H9 (cell line): ENCODE data around the gene PRDM8. TPM values are rescaled to one million over a fixed set of nuclear protein-coding genes. Genes with fewer than 3 reads are reported as not detected.

Experiments
- DNase-seq: peaks from one replicate; pipeline ENCODE4 v3.0.0-alpha.2; 2017
- H2AFZ ChIP-seq: one replicate; pipeline ENCODE4 v1.6.1; 2013; ENCODE audit warnings: mild to moderate bottlenecking, low read length, control low read depth, moderate library complexity
- H2AK5ac ChIP-seq: 2 replicates; pipeline ENCODE4 v1.6.1; 2013; ENCODE audit warnings: low read length, control low read depth, mixed read lengths; ENCODE audit not compliant: insufficient read length
- H2BK120ac ChIP-seq: one replicate; pipeline ENCODE4 v1.6.1; 2013; ENCODE audit warnings: low read depth, mild to moderate bottlenecking, low read length, control low read depth, inconsistent platforms; ENCODE audit not compliant: poor library complexity, severe bottlenecking
- H2BK12ac ChIP-seq: 2 replicates; pipeline ENCODE4 v1.6.1; 2013; ENCODE audit warnings: low read length, control low read depth, mixed read lengths, low read depth; ENCODE audit not compliant: insufficient read length
- H2BK15ac ChIP-seq: 2 replicates; pipeline ENCODE4 v1.6.1; 2013; ENCODE audit warnings: low read depth, low read length, control low read depth
- H2BK20ac ChIP-seq: one replicate; pipeline ENCODE4 v1.6.1; 2013; ENCODE audit warnings: low read depth, mild to moderate bottlenecking, low read length, control low read depth, inconsistent platforms; ENCODE audit not compliant: poor library complexity, severe bottlenecking
- H2BK5ac ChIP-seq: 2 replicates; pipeline ENCODE4 v1.6.1; 2013; ENCODE audit warnings: low read length, control low read depth, mixed read lengths; ENCODE audit not compliant: insufficient read length
- H3K14ac ChIP-seq: 2 replicates; pipeline ENCODE4 v1.6.1; 2013; ENCODE audit warnings: low read length, control low read depth; ENCODE audit not compliant: insufficient read depth
- H3K18ac ChIP-seq: 2 replicates; pipeline ENCODE4 v1.6.1; 2013; ENCODE audit warnings: low read depth, mild to moderate bottlenecking, mixed read lengths, low read length, control low read depth; ENCODE audit not compliant: insufficient read length
- H3K23ac ChIP-seq: 2 replicates; pipeline ENCODE4 v1.6.1; 2013; ENCODE audit warnings: low read length, control low read depth, mixed read lengths, low read depth; ENCODE audit not compliant: insufficient read length
- H3K23me2 ChIP-seq: 2 replicates; pipeline ENCODE4 v1.6.1; 2013; ENCODE audit warnings: low read depth, mild to moderate bottlenecking, mixed read lengths, low read length, control low read depth; ENCODE audit not compliant: insufficient read length, poor library complexity, severe bottlenecking
- H3K27ac ChIP-seq: 2 replicates; pipeline ENCODE4 v1.5.1; 2013; ENCODE audit warnings: low read length, control low read depth, mixed read lengths, low read depth; ENCODE audit not compliant: insufficient read length
- H3K27me3 ChIP-seq: 2 replicates; pipeline ENCODE4 v1.6.1; 2013; ENCODE audit warnings: low read length, control low read depth, inconsistent platforms; ENCODE audit not compliant: insufficient read depth
- H3K4ac ChIP-seq: 2 replicates; pipeline ENCODE4 v1.6.1; 2013; ENCODE audit warnings: low read depth, mild to moderate bottlenecking, control low read depth, inconsistent platforms, low read length, moderate library complexity
- H3K4me1 ChIP-seq: 2 replicates; pipeline ENCODE4 v1.6.1; 2013; ENCODE audit warnings: low read length, control low read depth, inconsistent platforms; ENCODE audit not compliant: insufficient read depth
- H3K4me2 ChIP-seq: 2 replicates; pipeline ENCODE4 v1.6.1; 2013; ENCODE audit warnings: low read length, control low read depth, mixed read lengths; ENCODE audit not compliant: insufficient read length, insufficient read depth
- H3K56ac ChIP-seq: 2 replicates; pipeline ENCODE4 v1.6.1; 2013; ENCODE audit warnings: low read depth, mild to moderate bottlenecking, mixed read lengths, low read length, control low read depth; ENCODE audit not compliant: insufficient read length
- H3K79me1 ChIP-seq: 2 replicates; pipeline ENCODE4 v1.6.1; 2013; ENCODE audit warnings: low read depth, mild to moderate bottlenecking, moderate library complexity, low read length, control low read depth, inconsistent platforms; ENCODE audit not compliant: insufficient read depth, poor library complexity, severe bottlenecking
- H3K79me2 ChIP-seq: 2 replicates; pipeline ENCODE4 v1.6.1; 2013; ENCODE audit warnings: low read length, control low read depth, inconsistent platforms; ENCODE audit not compliant: insufficient read depth
- H3K9ac ChIP-seq: 2 replicates; pipeline ENCODE4 v1.6.1; 2013; ENCODE audit warnings: low read length, control low read depth, mixed read lengths; ENCODE audit not compliant: insufficient read length; ENCODE audit errors: extremely low read depth
- H3K9me3 ChIP-seq: one replicate; pipeline ENCODE4 v1.6.1; 2013; ENCODE audit warnings: low read depth, low read length, inconsistent platforms; ENCODE audit not compliant: control insufficient read depth
- H3T11ph ChIP-seq: one replicate; pipeline ENCODE4 v1.6.1; 2013; ENCODE audit warnings: mild to moderate bottlenecking, low read length, control low read depth, inconsistent platforms
- H4K20me1 ChIP-seq: one replicate; pipeline ENCODE4 v1.6.1; 2013; ENCODE audit not compliant: control insufficient read depth, insufficient read length, insufficient read depth
- H4K5ac ChIP-seq: 2 replicates; pipeline ENCODE4 v1.6.1; 2013; ENCODE audit warnings: low read depth, mild to moderate bottlenecking, mixed read lengths, low read length, control low read depth; ENCODE audit not compliant: insufficient read length
- H4K8ac ChIP-seq: replicated peaks from 2 replicates; pipeline ENCODE4 v1.6.1; 2013; ENCODE audit warnings: low read length, control low read depth, mixed read lengths, low read depth; ENCODE audit not compliant: insufficient read length
- H4K91ac ChIP-seq: 2 replicates; pipeline ENCODE4 v1.6.1; 2013; ENCODE audit warnings: low read depth, mild to moderate bottlenecking, moderate library complexity, mixed read lengths, low read length, control low read depth; ENCODE audit not compliant: insufficient read length
- H3K27ac Mint-ChIP-seq, 3 experiments: 2 replicates in 2 of 3; 3 replicates in 1 of 3; pipeline ENCODE4 v1.8.0; 2020 to 2021; ENCODE audit warnings: mixed read lengths in 3 of 3, mild to moderate bottlenecking in 1 of 3, moderate library complexity in 1 of 3
- H3K27me3 Mint-ChIP-seq: 2 replicates; pipeline ENCODE4 v1.8.0; 2021; ENCODE audit warnings: low read depth, mild to moderate bottlenecking, moderate library complexity, mixed read lengths
- H3K36me3 Mint-ChIP-seq, 3 experiments: 2 replicates in 2 of 3; 3 replicates in 1 of 3; pipeline ENCODE4 v1.8.0; 2020 to 2021; ENCODE audit warnings: low read depth in 3 of 3, mixed read lengths in 3 of 3; ENCODE audit not compliant: insufficient read depth in 1 of 3
- H3K4me1 Mint-ChIP-seq, 2 experiments: 2 replicates each; pipeline ENCODE4 v1.8.0; 2020; ENCODE audit warnings: mixed read lengths in 2 of 2
- H3K4me3 Mint-ChIP-seq, 2 experiments: 2 replicates in 1 of 2; 3 replicates in 1 of 2; pipeline ENCODE4 v1.8.0; 2020 to 2021; ENCODE audit warnings: mild to moderate bottlenecking in 2 of 2, mixed read lengths in 2 of 2, moderate library complexity in 1 of 2
- H3K9me3 Mint-ChIP-seq, 2 experiments: 2 replicates in 1 of 2; 3 replicates in 1 of 2; pipeline ENCODE4 v1.8.0; 2020; ENCODE audit warnings: mild to moderate bottlenecking in 2 of 2, mixed read lengths in 2 of 2, moderate library complexity in 1 of 2
- total RNA-seq: library from RNA; stranded (reverse); gene quantifications from 2 replicates; pipeline ENCODE4 v1.2.1, GENCODE V29; 2021
- TF ChIP-seq, protein P1 (sequence below): fragments of 200-600 bp; sonication (generic); conservative IDR thresholded peaks from 3 replicates; pipeline ENCODE4 v1.8.0; 2021; ENCODE audit warnings: antibody characterized with exemption, mild to moderate bottlenecking

PRDM8 gene
- total RNA-seq, 1 experiment from 2014 or later = not detected

DNA sequence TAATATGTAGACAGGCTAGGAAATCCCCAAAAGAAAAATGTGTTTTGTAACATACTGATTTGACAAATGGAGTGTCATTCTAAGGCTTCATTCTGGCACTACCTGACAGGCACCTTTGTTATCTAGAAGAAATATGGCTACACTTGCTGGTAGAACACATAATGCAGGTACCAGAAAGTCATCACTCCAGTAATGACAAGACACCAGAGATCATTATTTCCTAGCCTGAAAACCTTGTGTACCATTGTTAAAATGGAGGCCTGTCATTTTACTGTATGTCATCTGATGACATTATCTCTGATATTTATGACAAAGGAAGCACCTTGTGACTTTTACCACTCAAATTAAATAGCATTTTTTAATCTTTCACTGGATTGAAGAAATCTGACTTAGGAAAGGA, 55.6 kb downstream of the PRDM8 start:
- Mint-ChIP-seq H3K27me3 (peaks cover 39% of the 10 kb centered on the region), H3K27ac (no peak overlapping the region), H3K36me3 (no peaks in the 10 kb centered on the region), H3K4me1 (no peaks in the 10 kb centered on the region), H3K9me3 (no peaks in the 10 kb centered on the region), H3K4me3 (no peak overlapping the region)
- Histone ChIP-seq H2AK5ac (no peak overlapping the region), H2BK12ac (no peak overlapping the region), H3K23me2 (no peaks in the 10 kb centered on the region), H3K4me1 (no peaks in the 10 kb centered on the region), H3K27ac (no peak overlapping the region), H3K27me3 (no peaks in the 10 kb centered on the region), H3K4me2 (no peak overlapping the region), H3K14ac (no peak overlapping the region), H2BK120ac (no peak overlapping the region), H4K8ac (no peak overlapping the region), H3K9ac (no peak overlapping the region), H4K91ac (no peak overlapping the region), H3T11ph (no peak overlapping the region), H4K20me1 (no peaks in the 10 kb centered on the region), H3K18ac (no peak overlapping the region), H2BK5ac (no peak overlapping the region), H3K56ac (no peak overlapping the region), H3K9me3 (no peaks in the 10 kb centered on the region), H3K79me1 (no peaks in the 10 kb centered on the region), H4K5ac (no peak overlapping the region), H2AFZ (no peak overlapping the region), H2BK15ac (no peak overlapping the region), H3K79me2 (no peaks in the 10 kb centered on the region), H3K23ac (no peak overlapping the region), H3K4ac (no peak overlapping the region), H2BK20ac (no peak overlapping the region)
- TF ChIP-seq, protein P1, sequence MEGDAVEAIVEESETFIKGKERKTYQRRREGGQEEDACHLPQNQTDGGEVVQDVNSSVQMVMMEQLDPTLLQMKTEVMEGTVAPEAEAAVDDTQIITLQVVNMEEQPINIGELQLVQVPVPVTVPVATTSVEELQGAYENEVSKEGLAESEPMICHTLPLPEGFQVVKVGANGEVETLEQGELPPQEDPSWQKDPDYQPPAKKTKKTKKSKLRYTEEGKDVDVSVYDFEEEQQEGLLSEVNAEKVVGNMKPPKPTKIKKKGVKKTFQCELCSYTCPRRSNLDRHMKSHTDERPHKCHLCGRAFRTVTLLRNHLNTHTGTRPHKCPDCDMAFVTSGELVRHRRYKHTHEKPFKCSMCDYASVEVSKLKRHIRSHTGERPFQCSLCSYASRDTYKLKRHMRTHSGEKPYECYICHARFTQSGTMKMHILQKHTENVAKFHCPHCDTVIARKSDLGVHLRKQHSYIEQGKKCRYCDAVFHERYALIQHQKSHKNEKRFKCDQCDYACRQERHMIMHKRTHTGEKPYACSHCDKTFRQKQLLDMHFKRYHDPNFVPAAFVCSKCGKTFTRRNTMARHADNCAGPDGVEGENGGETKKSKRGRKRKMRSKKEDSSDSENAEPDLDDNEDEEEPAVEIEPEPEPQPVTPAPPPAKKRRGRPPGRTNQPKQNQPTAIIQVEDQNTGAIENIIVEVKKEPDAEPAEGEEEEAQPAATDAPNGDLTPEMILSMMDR = no peak
- DNase-seq = no peak
